ENCODE measurements around the gene MRPL34.
A peak's percentile ranks its signal among the peaks of the same experiment; 100 is the strongest.
"Not testable (repeated sequence)": the region's sequence is repeated elsewhere in the genome, so short reads cannot be mapped to it uniquely, and the experiment has no call there.

Gene MRPL34

GRCh38 chr19:17268754-17269153 lies 36.9 kb upstream of the MRPL34 start:
- H3K9ac ChIP-seq (ENCODE audit: low read length): no peak overlapping the region
- no peak overlapping the region for H3K27ac ChIP-seq (ENCODE audit: low read depth, low read length)
- no peak overlapping the region for H3K4me3 ChIP-seq (ENCODE audit: low read length)
- no peaks in the 10 kb centered on the region for H3K27me3 ChIP-seq (ENCODE audit: control insufficient read depth, insufficient read depth, low read length)
- H3K36me3 ChIP-seq (ENCODE audit: control insufficient read depth, insufficient read depth, low read length): peaks cover 16% of the 10 kb centered on the region
- H3K4me1 ChIP-seq (ENCODE audit: control insufficient read depth, insufficient read depth, low read length): peaks cover 6% of the 10 kb centered on the region

GRCh38 chr19:17274892-17275291 lies 30.8 kb upstream of the MRPL34 start:
- H3K27me3 ChIP-seq (ENCODE audit: control insufficient read depth, insufficient read depth, low read length); H3K27ac ChIP-seq (ENCODE audit: low read depth, low read length); H3K9ac ChIP-seq (ENCODE audit: low read length); H3K4me1 ChIP-seq (ENCODE audit: control insufficient read depth, insufficient read depth, low read length); H3K4me3 ChIP-seq (ENCODE audit: low read length): not testable (repeated sequence)
- H3K36me3 ChIP-seq (ENCODE audit: control insufficient read depth, insufficient read depth, low read length): peaks cover 34% of the 10 kb centered on the region

- H3K9ac ChIP-seq (ENCODE audit: low read length): no peak overlapping the region
- H3K36me3 ChIP-seq (ENCODE audit: control insufficient read depth, insufficient read depth, low read length): peaks cover 32% of the 10 kb centered on the region
- H3K4me3 ChIP-seq (ENCODE audit: low read length): no peak overlapping the region
- H3K4me1 ChIP-seq (ENCODE audit: control insufficient read depth, insufficient read depth, low read length): no peaks in the 10 kb centered on the region
- no peaks in the 10 kb centered on the region for H3K27me3 ChIP-seq (ENCODE audit: control insufficient read depth, insufficient read depth, low read length)
- H3K27ac ChIP-seq (ENCODE audit: low read depth, low read length): no peak overlapping the region
Observed at GRCh38 chr19:17275441-17276175, 30.1 kb upstream of the MRPL34 start.

GRCh38 chr19:17279436-17279835 lies 26.2 kb upstream of the MRPL34 start:
- Histone ChIP-seq H3K4me1 (ENCODE audit: control insufficient read depth, insufficient read depth, low read length) (no peaks in the 10 kb centered on the region), H3K36me3 (ENCODE audit: control insufficient read depth, insufficient read depth, low read length) (peaks cover 13% of the 10 kb centered on the region), H3K27me3 (ENCODE audit: control insufficient read depth, insufficient read depth, low read length) (peaks cover 9% of the 10 kb centered on the region), H3K4me3 (ENCODE audit: low read length) (no peak overlapping the region), H3K27ac (ENCODE audit: low read depth, low read length) (no peak overlapping the region), H3K9ac (ENCODE audit: low read length) (no peak overlapping the region)

DNA sequence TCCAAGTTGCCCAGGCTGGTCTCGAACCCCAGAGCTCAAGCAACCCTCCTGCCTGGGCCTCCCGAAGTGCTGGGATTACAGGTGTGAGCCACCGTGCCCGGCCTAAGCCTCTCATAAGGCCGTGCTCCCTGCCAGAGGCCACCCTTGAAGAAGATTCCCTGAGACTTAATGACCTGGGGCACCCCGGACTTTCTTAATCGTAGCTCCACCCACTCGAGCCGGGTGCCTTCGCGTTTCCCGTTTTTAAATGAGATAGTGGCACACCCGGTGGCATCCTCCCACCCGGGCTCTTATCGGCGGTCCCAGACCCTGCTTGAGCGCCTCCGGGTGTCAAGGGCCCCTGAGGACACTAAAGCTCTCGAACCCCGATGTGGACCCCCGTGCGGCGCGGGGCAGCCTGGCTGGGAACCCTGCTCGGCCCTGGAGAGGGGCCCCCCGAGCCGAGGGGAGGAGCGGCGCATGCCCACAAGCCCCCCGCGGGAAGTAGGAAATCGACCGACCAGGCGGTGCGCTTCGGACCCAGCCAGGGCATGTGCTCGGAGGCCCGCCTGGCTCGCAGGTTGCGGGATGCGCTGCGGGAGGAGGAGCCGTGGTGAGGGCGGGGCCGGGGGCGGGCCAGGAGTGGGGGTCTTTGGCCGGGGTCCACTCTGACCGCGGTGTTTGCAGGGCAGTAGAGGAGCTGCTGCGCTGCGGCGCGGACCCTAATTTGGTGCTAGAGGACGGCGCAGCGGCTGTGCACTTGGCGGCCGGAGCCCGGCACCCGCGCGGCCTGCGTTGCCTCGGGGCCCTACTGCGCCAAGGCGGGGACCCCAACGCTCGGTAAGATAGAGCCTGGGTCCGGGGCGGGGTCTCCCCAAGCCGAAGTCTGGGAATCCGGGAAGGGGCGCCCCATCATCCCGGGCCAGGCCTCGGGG lies 24.0 kb upstream of the MRPL34 start, which contains the start of gene ANKLE1:
ANKLE1 (plus strand) TSS at position 511 of the 914 bp plus-strand sequence; CDS start at position 531, 20 bp downstream.
- peaks cover 3% of the 10 kb centered on the region for H3K36me3 ChIP-seq (ENCODE audit: control insufficient read depth, insufficient read depth, low read length)
- H3K4me1 ChIP-seq (ENCODE audit: control insufficient read depth, insufficient read depth, low read length): no peaks in the 10 kb centered on the region
- no peak within 1 kb of the TSS for H3K27ac ChIP-seq (ENCODE audit: low read depth, low read length)
- H3K27me3 ChIP-seq (ENCODE audit: control insufficient read depth, insufficient read depth, low read length): peaks cover 9% of the 10 kb centered on the region
- no peak within 1 kb of the TSS for H3K9ac ChIP-seq (ENCODE audit: low read length)
- H3K4me3 ChIP-seq (ENCODE audit: low read length): peak within 1 kb of the TSS; percentile 65

GRCh38 chr19:17282488-17283125 lies 23.1 kb upstream of the MRPL34 start:
- H3K9ac ChIP-seq (ENCODE audit: low read length): no peak overlapping the region
- H3K4me1 ChIP-seq (ENCODE audit: control insufficient read depth, insufficient read depth, low read length): no peaks in the 10 kb centered on the region
- H3K36me3 ChIP-seq (ENCODE audit: control insufficient read depth, insufficient read depth, low read length): no peaks in the 10 kb centered on the region
- peak overlapping the region; percentile 65 for H3K4me3 ChIP-seq (ENCODE audit: low read length)
- no peak overlapping the region for H3K27ac ChIP-seq (ENCODE audit: low read depth, low read length)
- H3K27me3 ChIP-seq (ENCODE audit: control insufficient read depth, insufficient read depth, low read length): peaks cover 9% of the 10 kb centered on the region

DNA sequence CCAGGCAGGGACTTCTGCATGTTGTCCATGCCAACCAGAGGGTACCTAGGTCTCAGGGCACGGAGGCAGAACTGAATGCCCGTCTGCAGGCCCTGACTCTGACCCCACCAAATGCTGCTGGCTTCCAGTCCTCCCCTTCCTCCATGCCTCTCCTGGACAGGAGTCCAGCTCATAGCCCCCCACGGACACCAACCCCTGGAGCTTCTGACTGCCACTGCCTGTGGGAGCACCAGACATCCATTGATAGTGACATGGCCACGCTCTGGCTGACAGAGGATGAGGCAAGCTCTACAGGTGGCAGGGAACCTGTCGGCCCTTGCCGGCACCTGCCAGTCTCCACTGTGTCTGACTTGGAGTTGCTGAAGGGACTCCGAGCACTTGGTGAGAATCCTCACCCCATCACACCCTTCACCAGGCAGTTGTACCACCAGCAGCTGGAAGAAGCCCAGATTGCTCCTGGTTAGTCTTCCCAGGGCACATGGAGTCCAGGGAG lies 22.1 kb upstream of the MRPL34 start:
- H3K27ac ChIP-seq (ENCODE audit: low read depth, low read length): no peak overlapping the region
- H3K9ac ChIP-seq (ENCODE audit: low read length): no peak overlapping the region
- no peak overlapping the region for H3K4me3 ChIP-seq (ENCODE audit: low read length)
- H3K36me3 ChIP-seq (ENCODE audit: control insufficient read depth, insufficient read depth, low read length): no peaks in the 10 kb centered on the region
- H3K4me1 ChIP-seq (ENCODE audit: control insufficient read depth, insufficient read depth, low read length): no peaks in the 10 kb centered on the region
- H3K27me3 ChIP-seq (ENCODE audit: control insufficient read depth, insufficient read depth, low read length): peaks cover 9% of the 10 kb centered on the region

DNA sequence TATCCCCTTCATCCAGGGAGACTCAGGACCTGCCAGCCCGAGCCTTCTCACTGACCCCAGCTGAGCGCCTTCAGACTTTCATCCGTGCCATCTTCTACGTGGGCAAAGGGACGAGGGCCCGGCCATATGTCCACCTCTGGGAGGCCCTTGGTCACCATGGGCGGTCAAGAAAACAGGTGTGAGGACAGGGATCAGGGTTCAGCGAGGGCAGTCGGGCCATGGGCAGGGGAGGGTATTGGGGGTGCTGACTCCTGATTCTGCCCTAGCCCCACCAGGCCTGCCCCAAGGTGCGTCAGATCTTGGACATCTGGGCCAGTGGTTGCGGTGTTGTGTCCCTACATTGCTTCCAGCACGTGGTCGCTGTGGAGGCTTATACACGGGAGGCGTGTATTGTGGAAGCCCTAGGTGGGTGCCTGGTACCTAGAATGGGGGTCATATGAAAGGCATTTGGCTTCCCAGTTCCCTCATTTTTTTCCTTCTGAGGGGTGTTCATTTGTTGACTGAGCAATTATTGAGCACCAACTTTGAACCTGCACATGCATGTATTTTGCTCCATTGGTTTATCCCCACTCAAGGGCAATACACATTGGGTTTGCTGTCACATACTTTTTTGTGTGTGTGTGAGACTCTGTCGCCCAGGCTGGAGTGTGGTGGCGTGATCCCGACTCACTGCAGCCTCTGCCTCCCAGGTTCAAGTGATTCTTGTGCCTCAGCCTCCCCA lies 20.1 kb upstream of the MRPL34 start:
- Histone ChIP-seq H3K9ac (ENCODE audit: low read length) (no peak overlapping the region), H3K27ac (ENCODE audit: low read depth, low read length) (no peak overlapping the region), H3K27me3 (ENCODE audit: control insufficient read depth, insufficient read depth, low read length) (peaks cover 9% of the 10 kb centered on the region), H3K36me3 (ENCODE audit: control insufficient read depth, insufficient read depth, low read length) (no peaks in the 10 kb centered on the region), H3K4me3 (ENCODE audit: low read length) (no peak overlapping the region), H3K4me1 (ENCODE audit: control insufficient read depth, insufficient read depth, low read length) (no peaks in the 10 kb centered on the region)

DNA sequence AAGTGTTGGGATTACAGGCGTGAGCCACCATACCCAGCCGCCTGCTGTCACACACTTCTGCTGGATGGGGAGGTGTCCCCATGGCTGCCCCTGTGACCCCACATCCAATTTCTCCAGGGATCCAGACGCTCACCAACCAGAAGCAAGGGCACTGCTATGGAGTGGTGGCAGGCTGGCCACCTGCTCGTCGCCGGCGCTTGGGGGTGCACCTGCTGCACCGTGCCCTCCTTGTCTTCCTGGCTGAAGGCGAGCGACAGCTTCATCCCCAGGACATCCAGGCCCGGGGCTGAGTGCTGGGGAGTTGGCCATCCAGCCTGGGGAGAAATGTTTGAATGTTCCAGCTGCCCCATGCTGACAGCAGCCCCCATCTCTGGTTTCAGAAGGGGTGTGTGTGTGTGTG lies 19.4 kb upstream of the MRPL34 start:
- no peaks in the 10 kb centered on the region for H3K36me3 ChIP-seq (ENCODE audit: control insufficient read depth, insufficient read depth, low read length)
- no peak overlapping the region for H3K27ac ChIP-seq (ENCODE audit: low read depth, low read length)
- no peak overlapping the region for H3K9ac ChIP-seq (ENCODE audit: low read length)
- no peaks in the 10 kb centered on the region for H3K4me1 ChIP-seq (ENCODE audit: control insufficient read depth, insufficient read depth, low read length)
- no peak overlapping the region for H3K4me3 ChIP-seq (ENCODE audit: low read length)
- peaks cover 7% of the 10 kb centered on the region for H3K27me3 ChIP-seq (ENCODE audit: control insufficient read depth, insufficient read depth, low read length)

DNA sequence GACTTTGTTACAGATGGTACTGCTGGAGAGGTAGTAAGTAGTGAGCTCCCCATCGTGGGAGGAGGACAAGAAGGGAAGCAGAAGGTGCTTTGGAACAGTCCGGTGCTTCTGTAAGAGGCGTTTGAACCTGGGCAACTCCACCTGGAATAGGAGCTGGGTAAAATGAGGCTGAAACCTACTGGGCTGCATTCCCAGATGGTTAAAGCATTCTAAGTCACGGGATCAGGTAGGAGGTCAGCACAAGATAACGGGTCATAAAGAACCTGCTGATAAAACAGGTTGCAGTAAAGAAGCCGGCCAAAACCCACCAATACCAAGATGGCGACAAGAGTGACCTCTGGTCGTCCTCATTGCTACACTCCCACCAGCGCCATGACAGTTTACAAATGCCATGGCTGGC lies 18.9 kb upstream of the MRPL34 start:
- no peak overlapping the region for H3K9ac ChIP-seq (ENCODE audit: low read length)
- no peaks in the 10 kb centered on the region for H3K4me1 ChIP-seq (ENCODE audit: control insufficient read depth, insufficient read depth, low read length)
- H3K36me3 ChIP-seq (ENCODE audit: control insufficient read depth, insufficient read depth, low read length): no peaks in the 10 kb centered on the region
- H3K27ac ChIP-seq (ENCODE audit: low read depth, low read length): no peak overlapping the region
- no peak overlapping the region for H3K4me3 ChIP-seq (ENCODE audit: low read length)
- H3K27me3 ChIP-seq (ENCODE audit: control insufficient read depth, insufficient read depth, low read length): peaks cover 7% of the 10 kb centered on the region

DNA sequence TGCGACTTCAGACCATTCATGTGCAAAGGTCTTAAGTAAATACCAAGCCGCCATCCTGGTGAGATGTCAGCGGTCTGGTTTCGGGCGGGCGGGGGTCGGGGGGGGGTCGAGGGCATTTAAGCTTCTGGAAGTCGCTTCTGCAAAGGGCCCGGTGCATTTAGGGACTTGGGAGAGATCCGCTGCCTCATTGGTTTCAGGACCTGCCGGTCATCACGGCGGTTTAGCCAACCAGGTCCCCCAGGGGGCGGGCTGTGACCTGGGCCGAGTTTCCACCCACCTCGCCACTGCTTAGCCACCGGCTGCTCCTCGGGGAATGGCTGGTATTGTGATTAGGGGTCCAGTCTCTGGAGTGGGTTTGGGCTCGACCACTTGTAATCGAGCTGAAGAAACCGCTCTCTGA lies 16.2 kb upstream of the MRPL34 start:
- Histone ChIP-seq H3K4me3 (ENCODE audit: low read length) (no peak overlapping the region), H3K36me3 (ENCODE audit: control insufficient read depth, insufficient read depth, low read length) (no peaks in the 10 kb centered on the region), H3K27ac (ENCODE audit: low read depth, low read length) (no peak overlapping the region), H3K27me3 (ENCODE audit: control insufficient read depth, insufficient read depth, low read length) (no peaks in the 10 kb centered on the region), H3K9ac (ENCODE audit: low read length) (no peak overlapping the region), H3K4me1 (ENCODE audit: control insufficient read depth, insufficient read depth, low read length) (no peaks in the 10 kb centered on the region)
